PC-9 (cell line): ENCODE results near the gene C3. TPM values are rescaled to one million over a fixed set of nuclear protein-coding genes. Genes with fewer than 3 reads are reported as not detected.
A peak's percentile ranks its signal among the peaks of the same experiment; 100 is the strongest.

Source experiments
- BruUV-seq: library from RNA; stranded (reverse); fragments of 400-500 nt; replicated peaks from 2 replicates; lab custom pipeline; 2021; lab: Mats Ljungman, UMichigan
- CTCF ChIA-PET: fragments of 300-600 bp; sonication (Branson Sonifier 250); formaldehyde crosslinking; loops from one replicate; lab custom pipeline; 2022; ENCODE audit warnings: antibody characterized with exemption; lab: Charles Lee
- POLR2A ChIA-PET: fragments of 300-600 bp; sonication (Branson Sonifier 250); formaldehyde crosslinking; loops from one replicate; lab custom pipeline; 2022; ENCODE audit warnings: antibody characterized with exemption; ENCODE audit not compliant: unreplicated experiment; lab: Charles Lee
- DNase-seq, 2 experiments: peaks; one replicate each; pipeline versions ENCODE4 v3.0.0 to v3.0.0-alpha.2; 2015 to 2022; ENCODE audit warnings: mixed read lengths in 1 of 2
- H2AFZ ChIP-seq: fragments of 200-600 bp; sonication (generic); 2 replicates; pipeline ENCODE4 v1.8.1; 2017; ENCODE audit warnings: antibody characterized with exemption
- H3F3A ChIP-seq: fragments of 200-600 bp; sonication (generic); 2 replicates; pipeline ENCODE4 v1.8.1; 2017; ENCODE audit warnings: antibody characterized with exemption, mild to moderate bottlenecking, low read depth; ENCODE audit not compliant: insufficient read depth
- H3K27ac ChIP-seq: fragments of 200-600 bp; sonication (generic); 2 replicates; pipeline ENCODE4 v1.6.1; 2016; ENCODE audit warnings: mixed run types
- H3K27me3 ChIP-seq: fragments of 200-600 bp; sonication (generic); 2 replicates; pipeline ENCODE4 v1.6.1; 2016; ENCODE audit warnings: low read depth, mixed run types; ENCODE audit not compliant: insufficient read depth
- H3K36me3 ChIP-seq: fragments of 200-600 bp; sonication (generic); 2 replicates; pipeline ENCODE4 v1.6.1; 2016; ENCODE audit warnings: low read depth, mixed run types
- H3K4me1 ChIP-seq: fragments of 200-600 bp; sonication (generic); replicated peaks from 2 replicates; pipeline ENCODE4 v1.6.1; 2016; ENCODE audit warnings: mixed run types; ENCODE audit not compliant: insufficient read depth
- H3K4me2 ChIP-seq: fragments of 200-600 bp; sonication (generic); 2 replicates; pipeline ENCODE4 v1.6.1; 2017; ENCODE audit warnings: mixed run types
- H3K4me3 ChIP-seq: fragments of 200-600 bp; sonication (generic); 2 replicates; pipeline ENCODE4 v1.6.1; 2016; ENCODE audit warnings: mixed run types
- H3K79me2 ChIP-seq: fragments of 200-600 bp; sonication (generic); 2 replicates; pipeline ENCODE4 v1.6.1; 2017; ENCODE audit warnings: low read depth, mixed run types
- H3K9me2 ChIP-seq: fragments of 200-600 bp; sonication (generic); 2 replicates; pipeline ENCODE4 v1.8.1; 2017; ENCODE audit warnings: mild to moderate bottlenecking; ENCODE audit not compliant: insufficient read depth
- H3K9me3 ChIP-seq: fragments of 200-600 bp; sonication (generic); 2 replicates; pipeline ENCODE4 v1.8.1; 2016; ENCODE audit warnings: low read depth; ENCODE audit not compliant: insufficient read depth
- H4K20me1 ChIP-seq: fragments of 200-600 bp; sonication (generic); 2 replicates; pipeline ENCODE4 v1.8.1; 2017; ENCODE audit not compliant: insufficient read depth
- EZH2 ChIP-seq: fragments of 200-600 bp; sonication (generic); IDR thresholded peaks from 2 replicates; pipeline ENCODE4 v1.8.0; 2017; ENCODE audit warnings: antibody characterized with exemption, low read depth
- intact Hi-C: fragments of 100-400 bp; cut with micrococcal nuclease; formaldehyde crosslinking; loops from one replicate; pipeline ENCODE4 v1.10.0; 2022; ENCODE audit not compliant: unreplicated experiment
- total RNA-seq: library from RNA; stranded (reverse); gene quantifications from 2 replicates; pipeline ENCODE4 v1.2.3, GENCODE V29; 2021
- TF ChIP-seq, protein P1 (sequence below): fragments of 200-600 bp; sonication (generic); conservative IDR thresholded peaks from 2 replicates; pipeline ENCODE4 v1.6.1; 2017; ENCODE audit warnings: mixed run types, antibody characterized with exemption, mild to moderate bottlenecking, moderate library complexity

The C3 gene
- total RNA-seq, 1 experiment from 2014 or later: 130 TPM

DNA sequence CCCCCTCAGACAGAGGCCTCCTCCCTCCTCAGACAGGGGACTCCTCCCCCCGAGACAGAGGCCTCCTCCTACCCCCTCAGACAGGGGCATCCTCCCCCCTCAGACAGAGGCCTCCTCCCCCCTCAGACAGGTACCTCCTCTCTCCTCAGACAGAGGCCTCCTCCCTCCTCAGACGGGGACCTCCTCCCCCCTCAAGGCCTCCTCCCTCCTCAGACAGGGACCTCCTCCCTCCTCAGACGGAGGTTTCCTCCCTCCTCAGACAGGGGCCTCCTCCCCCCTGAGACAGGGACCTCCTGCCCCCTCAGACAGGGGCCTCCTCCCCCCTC, 13.9 kb downstream of the C3 start:
- H4K20me1 ChIP-seq: no peaks in the 10 kb centered on the region
- no peak for DNase-seq
- H3K9me2 ChIP-seq: no peaks in the 10 kb centered on the region
- no peaks in the 10 kb centered on the region for H3F3A ChIP-seq
- H3K4me2 ChIP-seq: no peak overlapping the region
- H3K27ac ChIP-seq: no peak overlapping the region
- H3K36me3 ChIP-seq: no peaks in the 10 kb centered on the region
- ChIA-PET CTCF (no interaction called here), POLR2A (no interaction called here)
- H3K79me2 ChIP-seq: no peaks in the 10 kb centered on the region
- H3K9me3 ChIP-seq: no peaks in the 10 kb centered on the region
- no TSS peak for BruUV-seq
- H2AFZ ChIP-seq: no peak overlapping the region
- TF ChIP-seq EZH2: no peak
- TF ChIP-seq, protein P1, sequence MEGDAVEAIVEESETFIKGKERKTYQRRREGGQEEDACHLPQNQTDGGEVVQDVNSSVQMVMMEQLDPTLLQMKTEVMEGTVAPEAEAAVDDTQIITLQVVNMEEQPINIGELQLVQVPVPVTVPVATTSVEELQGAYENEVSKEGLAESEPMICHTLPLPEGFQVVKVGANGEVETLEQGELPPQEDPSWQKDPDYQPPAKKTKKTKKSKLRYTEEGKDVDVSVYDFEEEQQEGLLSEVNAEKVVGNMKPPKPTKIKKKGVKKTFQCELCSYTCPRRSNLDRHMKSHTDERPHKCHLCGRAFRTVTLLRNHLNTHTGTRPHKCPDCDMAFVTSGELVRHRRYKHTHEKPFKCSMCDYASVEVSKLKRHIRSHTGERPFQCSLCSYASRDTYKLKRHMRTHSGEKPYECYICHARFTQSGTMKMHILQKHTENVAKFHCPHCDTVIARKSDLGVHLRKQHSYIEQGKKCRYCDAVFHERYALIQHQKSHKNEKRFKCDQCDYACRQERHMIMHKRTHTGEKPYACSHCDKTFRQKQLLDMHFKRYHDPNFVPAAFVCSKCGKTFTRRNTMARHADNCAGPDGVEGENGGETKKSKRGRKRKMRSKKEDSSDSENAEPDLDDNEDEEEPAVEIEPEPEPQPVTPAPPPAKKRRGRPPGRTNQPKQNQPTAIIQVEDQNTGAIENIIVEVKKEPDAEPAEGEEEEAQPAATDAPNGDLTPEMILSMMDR: no peak
- H3K27me3 ChIP-seq: no peaks in the 10 kb centered on the region
- H3K4me1 ChIP-seq: no peaks in the 10 kb centered on the region
- no peak overlapping the region for H3K4me3 ChIP-seq
- intact Hi-C loops: no loop called here

DNA sequence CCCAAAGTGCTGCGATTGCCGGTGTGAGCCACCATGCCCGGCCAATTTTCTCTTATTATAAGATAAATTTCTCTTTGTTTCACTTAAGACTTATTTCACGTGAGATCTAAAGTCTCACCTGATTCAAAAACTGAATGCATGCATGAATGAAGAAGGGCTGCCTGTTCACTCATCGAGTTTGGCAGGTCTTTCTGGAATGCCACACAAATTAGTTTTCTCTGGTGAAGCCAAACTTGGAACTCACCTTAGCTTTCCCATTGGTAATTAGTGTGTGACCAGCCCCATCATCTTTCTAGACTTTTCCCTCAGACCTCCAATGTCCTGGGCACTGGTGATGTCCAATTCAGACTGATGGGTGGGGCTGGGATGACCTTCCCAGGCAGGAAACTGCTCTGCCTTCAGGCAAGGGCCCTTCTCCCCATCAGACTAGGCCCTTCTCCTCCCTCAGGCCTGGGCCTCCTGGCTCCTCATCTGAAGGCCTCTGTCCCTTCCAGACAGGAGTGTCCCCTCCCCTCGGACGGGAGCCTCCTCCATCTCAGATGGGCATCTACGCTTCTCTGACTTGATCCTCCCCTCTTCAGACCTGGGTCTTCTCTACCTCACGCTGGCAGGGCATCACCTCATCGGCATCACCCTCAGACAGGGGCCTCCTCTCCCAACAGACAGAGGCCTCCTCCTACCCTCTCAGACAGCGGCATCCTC, 14.4 kb downstream of the C3 start:
- POLR2A ChIA-PET: no interaction called here
- H3K9me2 ChIP-seq: no peaks in the 10 kb centered on the region
- CTCF ChIA-PET: no interaction called here
- H3K27me3 ChIP-seq: no peaks in the 10 kb centered on the region
- TF ChIP-seq EZH2: no peak
- TF ChIP-seq, protein P1: no peak
- H3K79me2 ChIP-seq: no peaks in the 10 kb centered on the region
- no peak overlapping the region for H3K4me3 ChIP-seq
- no TSS peak for BruUV-seq
- intact Hi-C loops: no loop called here
- no peaks in the 10 kb centered on the region for H3K4me1 ChIP-seq
- no peak overlapping the region for H2AFZ ChIP-seq
- no peaks in the 10 kb centered on the region for H3K36me3 ChIP-seq
- H3K27ac ChIP-seq: no peak overlapping the region
- no peaks in the 10 kb centered on the region for H3F3A ChIP-seq
- no peaks in the 10 kb centered on the region for H3K9me3 ChIP-seq
- no peaks in the 10 kb centered on the region for H4K20me1 ChIP-seq
- DNase-seq: peak in 1 of 2 experiments; percentile 57
- H3K4me2 ChIP-seq: no peak overlapping the region

DNA sequence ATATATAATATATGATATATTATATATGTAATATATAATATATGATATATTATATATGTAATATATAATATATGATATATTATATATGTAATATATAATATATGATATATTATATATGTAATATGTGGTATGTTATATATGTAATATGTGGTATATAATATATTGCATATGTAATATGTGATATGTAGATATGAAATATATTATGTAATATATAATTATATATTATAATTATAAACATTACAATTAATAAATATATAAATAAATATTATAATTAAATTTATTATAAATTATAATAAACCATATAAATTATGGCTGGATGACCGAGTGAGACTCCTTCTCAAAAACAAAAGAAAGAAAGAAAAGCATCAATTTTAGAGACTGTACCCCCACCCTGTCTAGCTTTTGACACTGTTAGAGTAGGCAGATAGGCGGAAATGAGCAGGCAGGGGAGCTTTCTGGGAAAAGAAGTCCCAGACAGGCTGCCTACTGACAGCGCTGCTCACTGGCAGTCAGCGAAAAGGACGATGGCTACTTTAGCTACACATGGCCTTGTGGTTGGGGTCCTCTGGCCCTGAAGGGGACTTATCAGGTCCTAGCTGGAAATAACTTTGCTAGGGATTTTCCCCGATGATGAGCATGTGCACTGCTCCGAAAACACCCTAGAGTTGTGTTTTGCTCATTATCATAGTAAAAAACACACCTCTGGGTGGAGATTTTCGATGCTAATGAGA, 19.7 kb downstream of the C3 start:
- no TSS peak for BruUV-seq
- H3K27ac ChIP-seq: no peak overlapping the region
- no peaks in the 10 kb centered on the region for H3K27me3 ChIP-seq
- DNase-seq: no peak
- H3K9me2 ChIP-seq: no peaks in the 10 kb centered on the region
- H3K9me3 ChIP-seq: no peaks in the 10 kb centered on the region
- H3K36me3 ChIP-seq: no peaks in the 10 kb centered on the region
- H3K4me2 ChIP-seq: no peak overlapping the region
- H2AFZ ChIP-seq: no peak overlapping the region
- H3F3A ChIP-seq: no peaks in the 10 kb centered on the region
- POLR2A ChIA-PET: interaction anchor here (0.6 kb wide), 1 partner anchor 898 kb away, joined by 3 read pairs; no protein-coding TSS in a partner anchor
- TF ChIP-seq EZH2: no peak
- TF ChIP-seq, protein P1: no peak
- no peaks in the 10 kb centered on the region for H4K20me1 ChIP-seq
- CTCF ChIA-PET: no interaction called here
- H3K79me2 ChIP-seq: no peaks in the 10 kb centered on the region
- intact Hi-C loops: no loop called here
- H3K4me3 ChIP-seq: no peak overlapping the region
- H3K4me1 ChIP-seq: no peaks in the 10 kb centered on the region
